Activated T-helper 2 cell treated with anti-CD3 and anti-CD28 coated beads, Interferon-gamma antibody, Interleukin-2, Interleukin-4, amounts not matched to agents 10 μg/mL and 5 μg/mL and 100 μg/mL, durations not matched to agents 14 hours and 24 hours and 36 hours (primary cell): ENCODE results near the gene EIF2D. TPM values are rescaled to one million over a fixed set of nuclear protein-coding genes. Genes with fewer than 3 reads are reported as not detected.

Experiments used
- DNase-seq: peaks from one replicate; pipeline ENCODE4 v3.0.0; 2021; ENCODE audit warnings: low spot score
- H3K27ac Mint-ChIP-seq: one replicate; pipeline ENCODE4 v1.8.0; 2021; ENCODE audit warnings: mixed read lengths
- H3K27me3 Mint-ChIP-seq: one replicate; pipeline ENCODE4 v1.8.0; 2021; ENCODE audit warnings: low read depth, mixed read lengths
- H3K36me3 Mint-ChIP-seq: one replicate; pipeline ENCODE4 v1.8.0; 2021; ENCODE audit warnings: low read depth, mixed read lengths
- H3K4me1 Mint-ChIP-seq: one replicate; pipeline ENCODE4 v1.8.0; 2021; ENCODE audit warnings: low read depth, mixed read lengths
- H3K4me3 Mint-ChIP-seq: one replicate; pipeline ENCODE4 v1.8.0; 2021; ENCODE audit warnings: low read depth, mild to moderate bottlenecking, moderate library complexity, mixed read lengths
- H3K9me3 Mint-ChIP-seq: one replicate; pipeline ENCODE4 v1.8.0; 2021; ENCODE audit warnings: mixed read lengths
- intact Hi-C: fragments of 100-400 bp; cut with micrococcal nuclease; formaldehyde crosslinking; loops from one replicate; pipeline ENCODE4 v1.15.1; 2023
- total RNA-seq: library from RNA; stranded (reverse); gene quantifications from 2 replicates; pipeline ENCODE4 v1.2.3, GENCODE V29; 2022

Gene EIF2D
- 72.7 and 73.3 TPM in 2 replicates for total RNA-seq

GRCh38 chr1:206612129-206612876 is at the start of gene EIF2D:
TSS of gene EIF2D (minus strand) at chr1:206612465. CDS start at chr1:206612342, 123 bp downstream.
- Mint-ChIP-seq H3K9me3 (no peaks in the 10 kb centered on the region), H3K4me3 (peak within 1 kb of the TSS; percentile 92), H3K27me3 (peaks cover 7% of the 10 kb centered on the region), H3K4me1 (peaks cover 30% of the 10 kb centered on the region), H3K27ac (peak within 1 kb of the TSS; percentile 84), H3K36me3 (peaks cover 35% of the 10 kb centered on the region)
- intact Hi-C loops: loop anchor here (1.0 kb wide), 2 partner anchors 23 to 72 kb away; partner anchors contain the start of genes DYRK3 and MAPKAPK2
- peak; percentile 91 for DNase-seq

- intact Hi-C loops: loop anchor here (5.0 to 10.0 kb wide), 4 partner anchors 54 to 251 kb away; partner anchors contain the start of gene RASSF5
- Mint-ChIP-seq H3K27ac (no peak overlapping the region), H3K4me3 (no peak overlapping the region), H3K9me3 (no peaks in the 10 kb centered on the region), H3K36me3 (no peaks in the 10 kb centered on the region), H3K27me3 (peaks cover 24% of the 10 kb centered on the region), H3K4me1 (peaks cover 25% of the 10 kb centered on the region)
- no peak for DNase-seq
These were observed 49.0 kb upstream of the EIF2D start for GRCh38 chr1:206661161-206661820.

- Mint-ChIP-seq H3K27me3 (peaks cover 23% of the 10 kb centered on the region), H3K36me3 (no peaks in the 10 kb centered on the region), H3K4me1 (peaks cover 23% of the 10 kb centered on the region), H3K4me3 (no peak overlapping the region), H3K27ac (no peak overlapping the region), H3K9me3 (no peaks in the 10 kb centered on the region)
- no peak for DNase-seq
- intact Hi-C loops: loop anchor here (5.0 to 10.0 kb wide), 4 partner anchors 55 to 252 kb away; partner anchors contain the start of gene RASSF5
These were observed 47.9 kb upstream of the EIF2D start for GRCh38 chr1:206660136-206660535.

GRCh38 chr1:206658981-206659273 is 46.7 kb upstream of the EIF2D start:
- intact Hi-C loops: no loop called here
- DNase-seq: no peak
- peaks cover 21% of the 10 kb centered on the region for H3K27me3 Mint-ChIP-seq
- peaks cover 22% of the 10 kb centered on the region for H3K4me1 Mint-ChIP-seq
- H3K36me3 Mint-ChIP-seq: no peaks in the 10 kb centered on the region
- no peaks in the 10 kb centered on the region for H3K9me3 Mint-ChIP-seq
- H3K4me3 Mint-ChIP-seq: no peak overlapping the region
- H3K27ac Mint-ChIP-seq: no peak overlapping the region

GRCh38 chr1:206658264-206658980 is 46.2 kb upstream of the EIF2D start:
- H3K36me3 Mint-ChIP-seq: peaks cover 3% of the 10 kb centered on the region
- peak; percentile 48 for DNase-seq
- H3K4me1 Mint-ChIP-seq: peaks cover 22% of the 10 kb centered on the region
- peaks cover 18% of the 10 kb centered on the region for H3K27me3 Mint-ChIP-seq
- no peak overlapping the region for H3K27ac Mint-ChIP-seq
- no peaks in the 10 kb centered on the region for H3K9me3 Mint-ChIP-seq
- intact Hi-C loops: no loop called here
- no peak overlapping the region for H3K4me3 Mint-ChIP-seq

GRCh38 chr1:206657751-206658150 is 45.5 kb upstream of the EIF2D start:
- intact Hi-C loops: no loop called here
- peaks cover 12% of the 10 kb centered on the region for H3K27me3 Mint-ChIP-seq
- H3K9me3 Mint-ChIP-seq: no peaks in the 10 kb centered on the region
- H3K36me3 Mint-ChIP-seq: peaks cover 10% of the 10 kb centered on the region
- H3K27ac Mint-ChIP-seq: no peak overlapping the region
- peaks cover 16% of the 10 kb centered on the region for H3K4me1 Mint-ChIP-seq
- DNase-seq: no peak
- H3K4me3 Mint-ChIP-seq: no peak overlapping the region

GRCh38 chr1:206656936-206657335 is 44.7 kb upstream of the EIF2D start:
- H3K36me3 Mint-ChIP-seq: peaks cover 14% of the 10 kb centered on the region
- intact Hi-C loops: no loop called here
- peaks cover 10% of the 10 kb centered on the region for H3K4me1 Mint-ChIP-seq
- H3K27me3 Mint-ChIP-seq: peaks cover 11% of the 10 kb centered on the region
- DNase-seq: no peak
- no peak overlapping the region for H3K4me3 Mint-ChIP-seq
- H3K27ac Mint-ChIP-seq: no peak overlapping the region
- H3K9me3 Mint-ChIP-seq: no peaks in the 10 kb centered on the region

- Mint-ChIP-seq H3K36me3 (peaks cover 16% of the 10 kb centered on the region), H3K27ac (no peak overlapping the region), H3K4me3 (no peak overlapping the region), H3K9me3 (no peaks in the 10 kb centered on the region), H3K4me1 (peaks cover 10% of the 10 kb centered on the region), H3K27me3 (peaks cover 11% of the 10 kb centered on the region)
- DNase-seq: no peak
- intact Hi-C loops: no loop called here
These were observed 43.2 kb upstream of the EIF2D start for GRCh38 chr1:206655471-206655882.

- DNase-seq: no peak
- Mint-ChIP-seq H3K4me3 (no peak overlapping the region), H3K36me3 (peaks cover 20% of the 10 kb centered on the region), H3K4me1 (peaks cover 10% of the 10 kb centered on the region), H3K27me3 (peaks cover 11% of the 10 kb centered on the region), H3K9me3 (no peaks in the 10 kb centered on the region), H3K27ac (no peak overlapping the region)
- intact Hi-C loops: no loop called here
These were observed 42.6 kb upstream of the EIF2D start for GRCh38 chr1:206654828-206655227.

- Mint-ChIP-seq H3K4me1 (peaks cover 10% of the 10 kb centered on the region), H3K4me3 (no peak overlapping the region), H3K27ac (no peak overlapping the region), H3K36me3 (peaks cover 28% of the 10 kb centered on the region), H3K9me3 (no peaks in the 10 kb centered on the region), H3K27me3 (peaks cover 11% of the 10 kb centered on the region)
- intact Hi-C loops: no loop called here
- no peak for DNase-seq
These were observed 41.6 kb upstream of the EIF2D start for GRCh38 chr1:206653715-206654459.

- Mint-ChIP-seq H3K27me3 (no peaks in the 10 kb centered on the region), H3K9me3 (no peaks in the 10 kb centered on the region), H3K27ac (no peak overlapping the region), H3K4me1 (no peaks in the 10 kb centered on the region), H3K4me3 (no peak overlapping the region), H3K36me3 (peaks cover 39% of the 10 kb centered on the region)
- intact Hi-C loops: no loop called here
- DNase-seq: no peak
These were observed 40.0 kb upstream of the EIF2D start for GRCh38 chr1:206651958-206652890.
